Parathyroid adenoma (tissue), 2 donors: ENCODE data around the gene ZNF521.
"Not testable (repeated sequence)": the region's sequence is repeated elsewhere in the genome, so short reads cannot be mapped to it uniquely, and the experiment has no call there.

Source experiments
- H2AFZ ChIP-seq: fragments of 300-600 bp; sonication (generic); one replicate; pipeline ENCODE4 v1.7.0; 2017; ENCODE audit warnings: antibody characterized with exemption, mild to moderate bottlenecking
- H3K27ac ChIP-seq: fragments of 300-600 bp; sonication (generic); one replicate; pipeline ENCODE4 v1.7.0; 2017
- H3K27me3 ChIP-seq: fragments of 300-600 bp; sonication (generic); one replicate; pipeline ENCODE4 v1.7.0; 2017; ENCODE audit warnings: low read length; ENCODE audit not compliant: control insufficient read depth, insufficient read depth
- H3K36me3 ChIP-seq: fragments of 300-600 bp; sonication (generic); one replicate; pipeline ENCODE4 v1.7.0; 2017; ENCODE audit warnings: low read length; ENCODE audit not compliant: control insufficient read depth, insufficient read depth
- H3K4me1 ChIP-seq: fragments of 300-600 bp; sonication (generic); one replicate; pipeline ENCODE4 v1.7.0; 2017; ENCODE audit warnings: control low read depth
- H3K4me2 ChIP-seq: fragments of 300-600 bp; sonication (generic); one replicate; pipeline ENCODE4 v1.7.0; 2017; ENCODE audit warnings: low read length
- H3K4me3 ChIP-seq: fragments of 300-600 bp; sonication (generic); one replicate; pipeline ENCODE4 v1.7.0; 2017; ENCODE audit warnings: low read depth, low read length
- H3K79me2 ChIP-seq: fragments of 300-600 bp; sonication (generic); one replicate; pipeline ENCODE4 v1.7.0; 2017; ENCODE audit warnings: control low read depth
- H3K9ac ChIP-seq: fragments of 300-600 bp; sonication (generic); one replicate; pipeline ENCODE4 v1.7.0; 2017; ENCODE audit warnings: mild to moderate bottlenecking
- H3K9me3 ChIP-seq: fragments of 300-600 bp; sonication (generic); one replicate; pipeline ENCODE4 v1.7.0; 2017; ENCODE audit warnings: low read length; ENCODE audit not compliant: control insufficient read depth
- CTCF ChIP-seq: fragments of 300-600 bp; sonication (generic); IDR thresholded peaks from one replicate; pipeline ENCODE4 v1.7.0; 2017; ENCODE audit warnings: antibody characterized with exemption, mild to moderate bottlenecking
- donor health status: primary hyperparathyroidism.

The ZNF521 gene

GRCh38 chr18:25042641-25043051, 309.3 kb downstream of the ZNF521 start:
- Histone ChIP-seq H3K79me2 (no peaks in the 10 kb centered on the region), H3K4me2 (no peak overlapping the region), H3K27ac (no peak overlapping the region), H3K4me3 (no peak overlapping the region), H3K36me3 (no peaks in the 10 kb centered on the region), H3K9me3 (no peaks in the 10 kb centered on the region), H3K4me1 (no peaks in the 10 kb centered on the region), H3K9ac (no peak overlapping the region), H3K27me3 (no peaks in the 10 kb centered on the region), H2AFZ (no peak overlapping the region)
- TF ChIP-seq CTCF, result no peak

DNA sequence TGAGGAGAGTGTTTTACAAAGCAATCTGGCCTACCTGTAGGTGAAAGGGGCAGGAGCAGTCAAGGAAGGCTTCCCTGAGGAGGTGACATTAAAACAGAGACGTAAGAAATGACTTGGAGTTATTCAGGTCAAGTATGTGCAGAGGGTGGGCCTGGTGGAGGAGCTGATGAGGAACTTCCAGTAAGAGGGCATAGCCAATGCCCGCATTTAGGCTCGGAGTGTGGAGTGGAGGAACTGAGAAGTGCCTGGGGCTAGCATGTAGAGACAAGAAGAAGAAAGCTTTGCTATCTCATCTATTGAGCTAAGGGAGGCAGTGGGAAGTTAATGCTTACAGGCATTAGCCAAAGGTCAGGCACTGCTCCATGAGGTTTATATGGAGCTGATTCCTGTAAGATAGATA, 312.2 kb downstream of the ZNF521 start:
- Histone ChIP-seq H3K4me3 (no peak overlapping the region), H3K27me3 (no peaks in the 10 kb centered on the region), H3K27ac (no peak overlapping the region), H3K79me2 (no peaks in the 10 kb centered on the region), H3K4me1 (no peaks in the 10 kb centered on the region), H2AFZ (no peak overlapping the region), H3K9me3 (no peaks in the 10 kb centered on the region), H3K9ac (no peak overlapping the region), H3K36me3 (no peaks in the 10 kb centered on the region), H3K4me2 (no peak overlapping the region)
- no peak for TF ChIP-seq CTCF

DNA sequence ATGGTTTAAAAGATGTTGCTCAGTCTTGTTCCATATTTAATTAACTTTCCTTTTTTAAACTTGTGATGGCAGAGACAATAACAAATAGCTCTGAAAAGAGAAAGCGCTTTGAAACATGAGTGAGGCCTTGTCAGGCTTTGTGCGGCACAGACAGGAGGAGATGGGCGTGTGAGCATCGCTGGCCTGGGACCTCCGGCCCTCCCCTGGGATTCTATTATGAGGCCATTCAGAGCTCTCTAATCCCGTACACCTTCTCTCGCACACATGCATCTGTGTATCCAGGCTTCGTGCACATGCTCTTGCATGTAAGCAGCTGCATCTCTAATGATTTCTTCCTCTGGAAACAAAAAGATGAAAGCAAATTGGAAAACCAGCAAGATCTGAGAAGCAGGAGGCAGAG, 313.7 kb downstream of the ZNF521 start:
- Histone ChIP-seq H3K27ac (no peak overlapping the region), H2AFZ (no peak overlapping the region), H3K9ac (no peak overlapping the region), H3K9me3 (no peaks in the 10 kb centered on the region), H3K36me3 (no peaks in the 10 kb centered on the region), H3K4me3 (no peak overlapping the region), H3K4me2 (no peak overlapping the region), H3K79me2 (no peaks in the 10 kb centered on the region), H3K27me3 (no peaks in the 10 kb centered on the region), H3K4me1 (no peaks in the 10 kb centered on the region)
- TF ChIP-seq CTCF, result no peak

DNA sequence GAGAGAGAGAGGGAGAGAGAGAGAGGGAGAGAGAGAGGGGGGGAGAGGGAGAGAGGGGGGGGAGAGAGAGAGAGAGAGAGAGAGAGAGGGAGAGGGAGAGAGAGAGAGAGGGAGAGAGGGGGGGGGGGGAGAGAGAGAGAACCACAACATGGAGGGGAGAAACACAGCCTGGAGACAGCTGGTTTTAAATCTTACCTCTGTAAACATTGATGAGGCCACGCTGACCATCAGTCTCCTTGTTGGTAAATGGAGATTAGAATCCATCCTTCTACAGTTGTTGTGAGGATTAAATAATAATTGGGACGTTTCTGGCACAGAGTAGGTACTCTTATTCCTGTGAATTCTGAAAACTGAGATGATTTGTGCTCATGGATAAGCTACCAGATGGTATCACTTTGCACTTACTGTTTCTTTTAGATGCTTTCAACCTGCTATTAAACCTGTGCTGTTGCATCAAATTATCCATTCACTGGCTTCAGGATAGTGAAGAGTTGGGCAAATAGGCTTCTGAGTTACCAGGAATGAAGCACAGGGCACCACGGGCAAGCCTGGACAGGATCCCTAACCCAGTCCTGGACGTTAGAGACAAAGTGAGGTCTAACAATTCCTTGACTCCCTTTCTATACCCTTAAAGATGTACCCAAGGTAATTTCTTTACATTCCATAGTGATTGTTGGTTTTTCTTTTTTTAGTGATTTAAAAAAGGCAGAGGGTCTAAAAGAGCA, 318.1 kb downstream of the ZNF521 start:
- Histone ChIP-seq H3K79me2 (no peaks in the 10 kb centered on the region), H3K9me3 (no peaks in the 10 kb centered on the region), H3K4me1 (no peaks in the 10 kb centered on the region), H3K27ac (no peak overlapping the region), H2AFZ (no peak overlapping the region), H3K9ac (no peak overlapping the region), H3K27me3 (no peaks in the 10 kb centered on the region), H3K4me3 (no peak overlapping the region), H3K36me3 (no peaks in the 10 kb centered on the region), H3K4me2 (no peak overlapping the region)
- no peak for TF ChIP-seq CTCF

DNA sequence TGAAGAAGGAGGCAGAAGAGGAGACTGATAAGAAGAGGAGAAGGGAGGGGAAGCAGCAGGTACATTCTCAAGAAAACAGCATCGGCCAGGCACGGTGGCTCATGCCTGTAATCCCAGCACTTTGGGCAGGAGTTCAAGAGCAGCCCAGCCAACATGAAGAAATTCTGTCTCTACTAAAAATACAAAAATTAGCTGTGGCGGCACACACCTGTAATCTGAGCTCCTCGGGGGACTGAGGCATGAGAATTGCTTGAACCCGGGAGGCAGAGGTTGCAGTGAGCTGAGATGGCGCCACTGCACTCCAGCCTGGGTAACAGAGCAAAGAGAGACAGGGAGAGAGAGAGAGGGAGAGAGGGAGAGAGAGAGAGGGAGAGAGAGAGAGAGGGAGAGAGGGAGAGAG, 318.8 kb downstream of the ZNF521 start:
- not testable (repeated sequence) for H3K79me2 ChIP-seq, H3K9me3 ChIP-seq

More for the DNA sequence above, 318.8 kb downstream of the ZNF521 start:
- not testable (repeated sequence) for H3K27ac ChIP-seq, H3K4me2 ChIP-seq, H3K9ac ChIP-seq, H3K36me3 ChIP-seq, H2AFZ ChIP-seq, H3K4me1 ChIP-seq, H3K27me3 ChIP-seq, H3K4me3 ChIP-seq
